Caco-2 (cell line): ENCODE data around the gene ELOVL2. TPM values are rescaled to one million over a fixed set of nuclear protein-coding genes. Genes with fewer than 3 reads are reported as not detected.

Experiments used
- BruUV-seq: library from RNA; stranded (reverse); fragments of 400-500 nt; replicated peaks from 2 replicates; lab custom pipeline; 2021; lab: Mats Ljungman, UMichigan
- CTCF ChIA-PET: fragments of 300-600 bp; sonication (Branson Sonifier 250); formaldehyde crosslinking; loops from one replicate; lab custom pipeline; 2022; ENCODE audit warnings: antibody characterized with exemption; lab: Charles Lee
- POLR2A ChIA-PET: fragments of 300-600 bp; sonication (Branson Sonifier 250); formaldehyde crosslinking; loops from one replicate; lab custom pipeline; 2022; ENCODE audit warnings: antibody characterized with exemption; lab: Charles Lee
- DNase-seq, 2 experiments: peaks; one replicate each; pipeline versions ENCODE4 v3.0.0 to v3.0.0-alpha.2; 2020 to 2022
- H3K27me3 ChIP-seq: replicated peaks from 2 replicates; pipeline ENCODE4 v1.6.0; 2011; ENCODE audit warnings: low read length; ENCODE audit not compliant: control insufficient read depth, insufficient read depth
- H3K36me3 ChIP-seq: 2 replicates; pipeline ENCODE4 v1.5.1; 2011; ENCODE audit warnings: low read length; ENCODE audit not compliant: control insufficient read depth, insufficient read depth
- H3K4me1 ChIP-seq: fragments of 250-450 bp; sonication (Bioruptor Pico); 2 replicates; pipeline ENCODE4 v1.5.1; 2020; ENCODE audit warnings: mild to moderate bottlenecking
- H3K4me3 ChIP-seq: 2 replicates; pipeline ENCODE4 v1.5.1; 2011; ENCODE audit warnings: low read depth, mild to moderate bottlenecking, control low read depth, low read length
- H3K9me3 ChIP-seq: fragments of 250-450 bp; sonication (Bioruptor Pico); 2 replicates; pipeline ENCODE4 v1.5.1; 2020; ENCODE audit warnings: mild to moderate bottlenecking, moderate library complexity
- H3K27ac Mint-ChIP-seq: one replicate; pipeline ENCODE4 v1.8.0; 2022; ENCODE audit warnings: mixed read lengths; ENCODE audit not compliant: unreplicated experiment
- H3K27me3 Mint-ChIP-seq: one replicate; pipeline ENCODE4 v1.8.0; 2022; ENCODE audit warnings: mixed read lengths; ENCODE audit not compliant: insufficient read depth, unreplicated experiment
- H3K36me3 Mint-ChIP-seq: one replicate; pipeline ENCODE4 v1.8.0; 2022; ENCODE audit warnings: mild to moderate bottlenecking, mixed read lengths; ENCODE audit not compliant: insufficient read depth, unreplicated experiment
- H3K4me1 Mint-ChIP-seq: one replicate; pipeline ENCODE4 v1.8.0; 2022; ENCODE audit warnings: low read depth, mixed read lengths; ENCODE audit not compliant: unreplicated experiment
- H3K4me3 Mint-ChIP-seq: one replicate; pipeline ENCODE4 v1.8.0; 2022; ENCODE audit warnings: mild to moderate bottlenecking, moderate library complexity, mixed read lengths; ENCODE audit not compliant: unreplicated experiment
- H3K9me3 Mint-ChIP-seq: one replicate; pipeline ENCODE4 v1.8.0; 2022; ENCODE audit warnings: mixed read lengths; ENCODE audit not compliant: unreplicated experiment
- CTCF ChIP-seq, 2 experiments: fragments of 200-600 bp in 1 of 2; IDR thresholded peaks; 1 replicate in 1 of 2; 2 replicates in 1 of 2; pipeline versions ENCODE4 v1.5.1 to v1.8.0; 2011 to 2022; ENCODE audit warnings: antibody characterized with exemption in 1 of 2, control low read depth in 1 of 2, inconsistent platforms in 1 of 2, low read depth in 1 of 2, low read length in 1 of 2, mild to moderate bottlenecking in 1 of 2, moderate library complexity in 1 of 2; ENCODE audit not compliant: insufficient read depth in 1 of 2, severe bottlenecking in 1 of 2, unreplicated experiment in 1 of 2
- intact Hi-C: fragments of 100-400 bp; cut with micrococcal nuclease; formaldehyde crosslinking; loops from one replicate; pipeline ENCODE4 v1.10.0; 2022; ENCODE audit not compliant: unreplicated experiment
- total RNA-seq: library from RNA; stranded (reverse); gene quantifications from 2 replicates; pipeline ENCODE4 v1.2.3, GENCODE V29; 2022

ELOVL2 gene
- total RNA-seq, 1 experiment from 2014 or later, result not detected

GRCh38 chr6:10976571-10976970, 67.5 kb downstream of the ELOVL2 start:
- no TSS peak for BruUV-seq
- intact Hi-C loops, result no loop called here
- Mint-ChIP-seq H3K4me1 (no peaks in the 10 kb centered on the region), H3K9me3 (no peaks in the 10 kb centered on the region), H3K4me3 (no peak overlapping the region), H3K36me3 (no peaks in the 10 kb centered on the region), H3K27ac (no peak overlapping the region), H3K27me3 (no peaks in the 10 kb centered on the region)
- DNase-seq, result no peak
- Histone ChIP-seq H3K27me3 (no peaks in the 10 kb centered on the region), H3K36me3 (no peaks in the 10 kb centered on the region), H3K4me1 (no peaks in the 10 kb centered on the region), H3K9me3 (no peaks in the 10 kb centered on the region), H3K4me3 (no peak overlapping the region)
- ChIA-PET CTCF (no interaction called here), POLR2A (no interaction called here)
- no peak for TF ChIP-seq CTCF (IDR thresholded peaks at IDR 0.05; ENCODE audit: insufficient read depth in 1 of 2, low read depth in 1 of 2, low read length in 1 of 2, severe bottlenecking in 1 of 2, unreplicated experiment in 1 of 2)

GRCh38 chr6:10972196-10972595, 71.9 kb downstream of the ELOVL2 start:
- POLR2A ChIA-PET, result no interaction called here
- Mint-ChIP-seq H3K36me3 (no peaks in the 10 kb centered on the region), H3K4me1 (no peaks in the 10 kb centered on the region), H3K4me3 (no peak overlapping the region), H3K27ac (no peak overlapping the region), H3K9me3 (peaks cover 12% of the 10 kb centered on the region), H3K27me3 (no peaks in the 10 kb centered on the region)
- no peaks in the 10 kb centered on the region for H3K27me3 ChIP-seq
- no peak for DNase-seq
- H3K9me3 ChIP-seq, result no peaks in the 10 kb centered on the region; the same call in none of the 2 replicates
- H3K4me1 ChIP-seq, result no peaks in the 10 kb centered on the region
- no peak for TF ChIP-seq CTCF (IDR thresholded peaks at IDR 0.05; ENCODE audit: insufficient read depth in 1 of 2, low read depth in 1 of 2, low read length in 1 of 2, severe bottlenecking in 1 of 2, unreplicated experiment in 1 of 2)
- no peaks in the 10 kb centered on the region for H3K36me3 ChIP-seq
- no peak overlapping the region for H3K4me3 ChIP-seq
- CTCF ChIA-PET, result no interaction called here
- BruUV-seq, result no TSS peak
- intact Hi-C loops, result no loop called here

GRCh38 chr6:10970731-10971130, 73.4 kb downstream of the ELOVL2 start:
- Mint-ChIP-seq H3K4me1 (no peaks in the 10 kb centered on the region), H3K27ac (no peak overlapping the region), H3K4me3 (no peak overlapping the region), H3K9me3 (peaks cover 20% of the 10 kb centered on the region), H3K27me3 (no peaks in the 10 kb centered on the region), H3K36me3 (no peaks in the 10 kb centered on the region)
- H3K4me1 ChIP-seq, result no peaks in the 10 kb centered on the region
- H3K4me3 ChIP-seq, result no peak overlapping the region
- BruUV-seq, result no TSS peak
- H3K27me3 ChIP-seq, result no peaks in the 10 kb centered on the region
- intact Hi-C loops, result no loop called here
- no peak for TF ChIP-seq CTCF (IDR thresholded peaks at IDR 0.05; ENCODE audit: insufficient read depth in 1 of 2, low read depth in 1 of 2, low read length in 1 of 2, severe bottlenecking in 1 of 2, unreplicated experiment in 1 of 2)
- DNase-seq, result no peak
- ChIA-PET POLR2A (interaction anchor here (0.6 kb wide), 1 partner anchor 11 kb away, joined by 3 read pairs; no protein-coding TSS in a partner anchor), CTCF (no interaction called here)
- H3K9me3 ChIP-seq, result peaks cover 9% of the 10 kb centered on the region
- H3K36me3 ChIP-seq, result no peaks in the 10 kb centered on the region
